GM19452 (cell line): ENCODE data around the gene TUBB.

Experiments
- ATAC-seq: cut with Tn5 transposase; IDR thresholded peaks from one replicate; pipeline ENCODE4 v1.9.1; 2021; ENCODE audit not compliant: unreplicated experiment

Gene TUBB

DNA sequence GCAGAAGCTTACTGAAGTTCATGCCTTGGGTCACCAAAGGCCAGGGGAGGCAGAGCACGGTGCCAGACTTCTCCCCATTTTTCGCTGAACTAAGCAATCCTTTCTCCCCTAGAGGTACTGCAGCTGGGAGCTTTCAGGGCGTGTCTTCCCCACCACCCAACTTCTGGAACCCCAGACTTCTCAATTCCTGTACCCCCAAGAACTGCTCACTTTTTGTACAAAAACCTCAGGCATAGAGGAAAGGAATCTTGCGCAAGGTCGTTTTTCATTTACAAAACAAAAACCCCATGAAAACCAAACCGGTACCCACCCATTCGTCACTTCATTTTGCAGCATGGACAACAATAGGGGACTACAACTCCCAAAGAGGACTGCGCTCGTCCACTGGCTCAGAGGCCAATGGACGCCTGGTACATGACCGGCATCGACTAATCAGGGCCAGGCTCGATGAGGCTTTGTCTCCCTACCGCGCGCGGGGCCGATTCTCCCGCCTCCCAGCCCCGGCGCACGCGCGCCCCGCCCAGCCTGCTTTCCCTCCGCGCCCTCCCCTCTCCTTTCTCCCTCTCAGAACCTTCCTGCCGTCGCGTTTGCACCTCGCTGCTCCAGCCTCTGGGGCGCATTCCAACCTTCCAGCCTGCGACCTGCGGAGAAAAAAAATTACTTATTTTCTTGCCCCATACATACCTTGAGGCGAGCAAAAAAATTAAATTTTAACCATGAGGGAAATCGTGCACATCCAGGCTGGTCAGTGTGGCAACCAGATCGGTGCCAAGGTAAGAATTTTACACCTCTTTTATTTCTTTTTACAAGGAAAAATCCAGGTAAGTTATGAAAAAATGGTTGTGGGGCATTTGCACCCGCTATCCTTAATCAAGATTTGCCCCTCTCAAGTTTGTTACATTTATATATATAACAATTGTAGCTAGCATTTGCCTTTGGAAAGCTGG is at the start of gene TUBB:
Gene TUBB (plus strand): TSS at position 562 of the 947 bp plus-strand sequence. CDS start 155 bp downstream, at position 717.
- peak; percentile 40 for ATAC-seq

DNA sequence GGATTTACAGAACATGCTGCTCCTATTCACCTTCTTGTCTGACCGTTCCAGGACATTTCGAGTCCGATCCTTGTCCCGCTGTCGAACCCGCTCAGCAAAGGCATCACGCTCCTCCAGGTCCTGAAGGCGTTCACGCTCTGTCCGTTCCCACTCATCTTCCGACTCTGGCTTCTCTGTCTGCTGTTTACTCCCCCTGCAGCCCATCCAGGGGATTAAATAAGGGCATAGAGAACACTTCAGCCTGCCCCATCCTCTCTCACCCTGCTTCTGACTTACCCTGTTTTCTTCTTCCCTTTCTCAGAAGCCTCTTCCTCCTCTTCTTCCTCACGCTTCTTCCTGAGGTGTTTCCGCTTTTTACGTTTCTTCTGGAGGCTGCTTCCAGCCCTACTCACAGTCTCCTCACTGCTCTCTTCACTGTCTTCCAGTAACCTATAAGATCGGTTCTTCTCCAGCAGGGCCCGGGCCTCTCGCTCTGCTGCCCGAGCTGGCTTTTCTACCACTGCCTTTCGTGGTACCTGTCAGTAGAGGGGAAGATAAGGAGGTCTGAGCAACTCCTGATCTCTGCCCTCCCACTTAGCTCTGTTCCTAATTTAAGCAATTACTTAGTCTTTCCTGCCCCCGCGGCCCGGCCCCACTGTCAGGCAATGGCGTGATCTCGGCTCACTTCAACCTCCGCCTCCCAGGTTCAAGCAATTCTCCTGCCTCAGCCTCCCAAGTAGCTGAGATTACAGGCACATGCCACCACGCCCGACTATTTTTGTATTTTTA is 49.2 kb upstream of the TUBB start:
- ATAC-seq = no peak

DNA sequence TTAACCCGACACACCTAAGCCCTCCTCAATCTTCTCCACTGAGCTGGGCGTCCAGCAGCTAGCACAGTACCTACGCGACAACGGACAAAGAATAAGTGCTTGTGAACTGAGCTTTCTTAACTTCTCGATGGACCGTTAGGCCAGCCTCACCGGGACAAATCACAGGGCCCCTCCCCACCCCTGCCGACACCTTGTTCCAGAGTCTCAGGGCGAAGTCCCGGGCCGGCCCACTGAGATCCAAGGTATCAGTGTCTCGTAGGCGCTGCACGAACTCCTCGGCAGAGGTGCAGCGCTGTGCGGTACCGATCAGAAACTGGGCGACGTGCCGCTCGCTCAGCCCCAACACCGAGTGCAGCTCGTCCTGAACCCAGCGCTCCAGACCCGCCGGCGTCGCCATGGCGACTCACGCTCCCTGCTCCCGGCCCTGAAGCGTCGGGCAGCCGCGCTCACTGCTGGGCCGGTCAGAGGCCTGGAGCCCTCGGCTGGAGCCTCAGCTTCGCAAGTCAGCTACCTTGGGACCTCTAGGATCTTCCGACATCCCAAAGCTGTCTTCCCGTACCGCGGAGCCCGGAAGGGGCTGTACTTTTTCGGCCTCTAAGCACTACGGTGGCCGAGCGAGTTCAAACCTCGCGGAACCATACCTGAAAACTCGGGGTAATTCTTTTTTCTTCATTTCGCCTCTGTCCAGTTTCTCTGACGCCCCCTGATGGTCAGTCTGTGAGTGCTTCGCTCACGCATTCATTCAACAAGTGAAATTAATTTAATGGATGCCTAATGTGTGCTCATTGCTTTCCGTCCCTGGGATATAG is 47.5 kb upstream of the TUBB start, which contains the start of gene DHX16:
Gene DHX16 (minus strand): TSS at position 562 of the 809 bp plus-strand sequence. CDS start 165 bp downstream, at position 397.
- peak; percentile 76 for ATAC-seq

DNA sequence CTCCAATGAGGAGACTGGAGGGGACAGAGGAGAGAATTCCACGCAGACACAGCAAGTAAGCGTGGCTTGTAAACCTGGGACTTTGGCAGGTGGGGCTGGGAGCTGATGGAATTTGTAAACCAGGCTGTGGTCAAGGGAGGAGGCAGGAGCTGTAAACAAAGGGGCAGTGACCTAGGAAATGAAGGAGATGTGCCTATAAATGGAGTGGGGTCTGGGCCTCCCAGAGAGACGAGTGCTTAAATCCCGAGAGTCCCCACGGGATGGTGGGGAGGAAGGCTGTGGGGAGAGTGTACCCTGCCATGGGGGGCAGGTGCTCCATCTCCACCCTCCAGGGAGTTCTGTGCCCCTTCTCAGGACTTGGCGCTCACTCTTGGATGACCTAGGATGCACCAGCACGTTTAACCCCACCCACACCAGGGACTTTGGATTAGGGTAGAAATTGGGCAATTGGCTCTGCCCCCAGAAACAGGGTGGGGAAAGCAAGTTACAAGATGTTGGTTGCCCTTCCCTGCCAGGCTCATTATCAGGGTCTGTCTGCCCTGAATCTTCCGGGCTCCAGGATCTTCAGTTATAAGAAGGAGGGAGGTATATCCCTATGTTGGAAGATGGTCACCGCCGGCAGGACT is 43.4 kb upstream of the TUBB start:
- ATAC-seq = no peak

DNA sequence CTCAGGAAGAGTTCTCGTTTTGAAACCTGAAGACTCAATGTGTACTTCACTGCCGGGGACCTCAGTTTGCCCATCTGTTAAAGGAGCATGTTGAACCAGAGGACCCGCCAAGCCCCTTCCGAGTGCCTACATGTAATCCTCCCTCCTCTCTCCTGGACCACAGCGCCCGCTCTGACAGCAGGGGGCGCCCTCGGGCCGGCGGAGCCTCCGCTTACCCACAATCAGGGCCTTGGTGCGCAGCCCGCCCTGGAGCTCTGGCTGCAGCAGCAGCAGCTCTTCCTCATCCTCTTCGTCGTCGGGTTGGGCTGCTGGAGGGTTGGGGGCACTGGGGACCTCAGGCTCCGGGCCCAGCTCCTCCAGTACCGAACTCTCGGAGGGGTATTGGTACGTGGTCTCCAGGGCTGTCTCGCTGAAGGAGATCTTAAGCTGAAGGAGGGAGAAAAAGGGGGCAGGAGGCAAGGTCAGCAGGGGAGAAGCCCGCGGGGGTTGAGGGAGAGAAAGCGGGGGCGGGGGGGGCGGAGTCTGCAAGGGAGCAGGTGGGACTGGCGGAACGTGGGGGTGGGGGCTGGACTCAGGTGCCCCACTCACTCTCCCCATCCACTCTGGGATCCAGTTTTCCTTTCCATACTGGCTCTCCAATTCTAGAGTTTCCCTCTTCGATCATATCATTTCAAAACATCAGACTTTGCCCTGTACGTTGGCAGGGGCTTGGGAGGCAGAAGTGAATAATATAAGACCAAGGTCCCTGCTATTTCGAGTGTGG is 41.0 kb upstream of the TUBB start:
- ATAC-seq = no peak

DNA sequence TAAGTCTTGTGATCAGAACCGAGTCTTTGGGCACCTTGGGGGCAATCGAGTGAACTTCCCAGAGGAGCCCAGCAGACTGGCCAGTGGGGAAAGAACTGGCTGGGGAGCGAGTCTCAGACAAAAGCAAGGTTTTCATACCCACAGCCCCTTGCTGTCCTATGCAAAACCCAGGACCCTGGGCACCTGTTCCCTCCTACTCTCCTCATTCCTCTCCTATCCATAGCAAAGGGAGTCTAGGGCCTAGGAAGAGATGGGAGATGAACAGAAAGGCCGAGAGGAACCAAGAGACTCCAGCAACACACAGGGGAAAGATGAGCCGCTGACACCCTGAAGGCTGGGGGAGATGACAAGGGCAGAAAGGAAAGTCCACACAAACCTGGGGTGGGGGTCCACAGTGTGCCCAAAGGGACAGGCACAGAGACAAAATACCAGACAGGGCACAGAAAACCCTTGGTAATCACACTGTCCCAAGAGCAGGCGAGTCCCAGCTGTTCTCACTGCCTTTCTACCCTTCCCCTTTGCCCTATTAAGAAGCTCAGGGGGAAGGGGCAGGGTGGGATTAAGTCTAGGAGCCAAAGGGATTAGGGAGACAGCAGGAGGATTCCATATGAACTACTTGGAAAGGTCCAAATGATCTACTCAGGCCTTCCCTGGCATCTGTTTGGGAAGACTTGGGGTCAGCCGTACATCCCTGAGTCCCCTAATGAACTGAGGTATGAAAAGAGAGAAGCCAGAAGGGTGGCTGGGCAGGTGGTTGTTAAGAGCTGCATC is 40.2 kb upstream of the TUBB start:
- no peak for ATAC-seq

DNA sequence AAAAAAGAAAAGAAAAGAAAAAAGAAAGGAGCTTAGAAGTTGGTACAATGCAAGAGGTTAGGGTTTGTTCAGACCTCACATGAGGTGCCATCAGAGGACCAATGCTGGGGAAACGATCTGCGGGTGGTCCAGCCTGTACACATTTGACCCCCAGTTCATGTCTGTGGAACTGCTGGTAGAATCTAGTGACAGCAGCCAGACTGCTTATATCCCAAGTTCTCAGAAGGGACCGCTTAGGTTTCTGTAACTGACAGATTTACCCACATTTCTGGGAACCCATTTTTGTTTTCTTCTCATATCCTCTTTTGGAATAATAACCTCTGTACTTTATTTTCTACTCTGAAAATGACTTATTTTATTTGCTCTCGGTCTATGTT is 38.4 kb upstream of the TUBB start:
- no peak for ATAC-seq

DNA sequence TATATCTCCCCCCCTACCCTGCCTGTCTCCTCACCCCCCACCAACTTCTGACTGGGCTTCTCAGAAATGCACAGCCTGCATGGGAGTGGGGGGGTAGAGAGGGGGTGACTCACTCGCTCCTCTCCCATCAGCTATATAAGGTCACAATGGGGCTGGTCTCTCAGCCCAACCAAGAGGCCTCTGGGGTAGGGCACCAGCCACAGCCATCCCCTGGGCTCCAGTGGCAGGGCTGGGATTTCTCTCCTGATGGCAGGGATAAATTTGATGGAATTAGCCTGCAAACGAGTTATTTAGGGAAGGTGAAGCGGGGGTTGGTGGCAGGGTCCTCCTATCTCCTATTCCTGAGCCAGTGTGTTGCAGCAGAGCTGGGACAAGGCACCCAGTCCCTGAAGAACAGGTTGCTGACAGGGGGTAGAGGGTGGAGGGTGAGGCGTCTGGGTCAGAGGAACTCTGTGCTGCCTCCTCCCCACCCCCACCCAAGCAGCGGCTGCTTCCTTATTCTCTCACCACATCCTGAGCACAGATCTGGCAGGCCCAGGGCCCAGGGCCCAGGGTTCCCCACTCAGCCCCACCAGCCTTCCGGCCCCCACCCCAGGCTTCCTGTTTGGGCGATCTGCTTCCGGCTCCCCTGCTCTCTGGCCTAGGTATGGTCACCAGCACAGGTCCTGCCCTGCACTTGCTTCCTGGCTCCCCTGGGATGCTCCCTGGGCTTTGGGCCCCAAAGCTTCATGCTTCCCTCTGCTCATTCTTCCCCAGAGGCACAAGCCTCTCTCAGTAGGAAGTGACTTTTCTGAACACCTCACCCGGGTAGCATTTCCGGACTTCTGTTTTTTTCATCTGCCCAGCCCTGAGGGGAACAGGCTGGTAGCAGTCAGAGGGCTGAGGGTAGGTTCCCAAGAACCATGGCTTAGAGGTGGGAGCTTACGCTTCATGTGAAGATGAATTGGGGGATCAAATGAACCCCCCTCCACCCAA is 37.7 kb upstream of the TUBB start:
- peak; percentile 34 for ATAC-seq

DNA sequence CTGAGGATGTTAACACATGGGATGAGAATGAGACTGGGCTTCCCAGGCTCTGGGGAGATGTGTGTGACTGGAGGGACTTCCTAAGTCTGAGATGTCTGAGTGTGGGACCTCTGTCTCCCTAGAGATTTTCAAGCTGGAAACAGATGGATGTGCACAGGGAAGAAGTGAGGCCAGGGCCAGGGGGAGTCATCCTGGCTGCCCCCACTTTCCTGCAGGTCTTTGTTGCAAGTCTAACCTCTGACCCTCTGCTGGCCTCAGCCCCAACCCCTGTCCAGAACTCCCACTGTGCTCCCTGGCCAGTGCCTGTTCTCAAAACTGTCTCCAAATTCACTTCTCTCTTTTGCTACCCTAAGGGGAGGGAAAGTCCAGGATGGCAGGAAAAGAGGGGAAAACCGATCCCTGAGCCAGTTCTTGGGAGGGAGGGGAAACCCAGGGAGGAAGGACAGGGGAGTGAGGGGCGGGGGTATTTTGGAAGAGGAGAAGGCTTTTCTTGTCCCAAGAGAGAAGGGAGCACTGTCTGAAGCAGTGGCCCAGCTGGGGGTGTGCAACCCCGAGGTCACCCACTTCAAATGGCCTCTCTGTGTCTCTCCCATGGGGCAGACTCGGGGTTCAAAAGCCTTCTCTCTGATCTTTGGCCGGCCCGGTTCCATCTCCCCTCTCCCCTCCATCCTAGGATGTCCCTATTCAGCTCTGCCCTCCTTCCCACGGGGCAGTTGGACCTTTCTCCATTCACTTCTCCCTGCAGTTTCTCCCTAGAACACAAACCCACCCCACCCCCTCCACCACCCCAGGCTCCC is 36.8 kb upstream of the TUBB start:
- ATAC-seq = no peak

DNA sequence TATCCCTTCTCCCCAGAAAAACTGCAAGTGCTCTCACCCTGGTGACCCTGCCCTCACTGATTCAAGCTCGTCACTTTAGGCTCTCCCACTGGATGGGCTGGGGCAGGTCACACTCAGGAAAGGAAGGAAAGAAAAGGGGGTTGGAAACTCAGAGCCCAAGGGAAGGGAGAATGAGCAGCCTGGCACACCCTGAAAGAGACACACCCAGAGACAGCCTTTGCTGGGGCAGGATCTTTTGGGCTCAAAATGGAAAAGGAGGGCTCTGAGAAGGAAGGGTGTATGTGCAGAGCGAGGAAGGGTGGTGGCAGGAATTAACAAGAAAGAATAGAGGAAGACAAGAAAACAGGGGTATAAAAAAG is 36.2 kb upstream of the TUBB start:
- no peak for ATAC-seq

DNA sequence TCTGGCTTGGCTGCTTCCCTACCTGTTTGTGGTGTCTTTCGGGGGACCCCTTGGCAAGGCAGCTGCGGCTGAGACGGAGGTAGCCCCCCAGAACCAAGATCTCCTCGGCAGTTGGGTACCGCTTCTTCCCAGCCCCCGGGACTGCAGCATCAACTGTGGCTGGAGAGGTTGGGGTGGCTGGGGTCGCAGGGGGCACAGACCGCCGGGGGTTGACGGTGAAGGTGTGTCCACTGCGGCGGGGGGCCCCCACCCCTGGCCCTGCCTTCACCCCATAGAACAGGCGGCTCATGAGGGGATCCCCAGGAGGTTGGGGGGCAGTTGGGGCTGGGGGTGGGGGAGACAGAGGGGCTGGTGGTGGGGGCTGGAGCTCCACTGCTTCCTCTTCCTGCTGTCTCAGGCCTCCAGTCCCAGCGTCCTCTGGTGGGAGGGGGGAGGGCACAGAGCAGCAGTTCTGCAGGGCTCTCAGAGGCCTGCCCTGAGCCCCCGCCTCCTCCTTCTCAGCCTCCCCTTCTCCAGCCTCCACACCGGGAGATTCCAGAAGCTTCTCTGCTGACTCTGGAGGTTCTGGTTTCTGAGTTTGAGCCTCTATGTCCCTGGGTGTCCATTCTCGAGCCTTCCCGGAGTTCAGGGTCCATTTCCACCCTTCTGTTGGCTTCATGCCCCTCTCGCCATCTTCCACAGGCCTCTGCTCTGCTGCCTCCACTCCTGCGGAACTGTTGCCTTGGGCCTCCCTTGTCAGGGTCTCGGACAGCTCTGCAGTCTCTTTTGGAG is 35.6 kb upstream of the TUBB start:
- ATAC-seq = no peak

DNA sequence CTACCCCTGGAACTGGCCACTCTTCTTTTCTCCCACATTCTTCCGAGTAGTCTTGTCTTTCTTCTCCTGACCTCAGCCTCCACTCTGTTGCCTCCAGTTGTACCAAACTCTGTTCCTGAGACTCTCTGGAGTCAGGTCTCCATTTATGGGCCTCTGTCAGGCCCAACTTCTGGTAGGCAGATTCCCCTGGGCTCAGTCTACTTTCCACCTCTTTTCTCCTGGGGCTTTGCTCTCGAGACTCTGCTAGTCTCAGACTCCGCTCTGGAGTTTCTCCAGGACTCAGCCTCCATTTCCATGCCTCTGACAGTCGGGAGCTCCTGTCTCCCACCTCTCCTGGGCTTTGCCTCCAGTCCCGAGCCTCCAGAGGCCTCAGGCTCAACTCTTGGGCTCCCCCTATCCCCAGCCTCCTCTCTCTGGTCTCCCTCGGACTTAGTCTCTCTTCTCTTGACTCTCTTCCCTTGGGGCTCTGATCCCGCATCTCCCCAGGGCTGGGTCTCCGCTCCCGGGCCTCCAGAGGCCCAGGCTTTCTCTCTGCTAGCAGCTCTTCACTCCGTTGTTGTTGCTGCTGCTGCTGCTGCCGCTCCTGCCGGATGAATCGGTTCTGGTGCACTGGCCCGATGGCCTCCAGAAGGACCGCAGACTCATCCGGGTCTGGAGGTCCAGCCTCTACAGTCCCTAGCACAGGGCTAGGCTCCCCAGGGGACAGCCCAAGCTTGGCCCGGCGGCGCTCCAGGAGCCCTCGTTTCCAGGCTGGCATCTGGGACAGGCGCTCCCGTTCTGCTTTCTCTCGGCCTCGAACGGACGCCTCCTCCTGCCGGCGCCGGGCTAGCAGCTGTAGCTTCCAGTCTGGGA is 34.8 kb upstream of the TUBB start:
- no peak for ATAC-seq

DNA sequence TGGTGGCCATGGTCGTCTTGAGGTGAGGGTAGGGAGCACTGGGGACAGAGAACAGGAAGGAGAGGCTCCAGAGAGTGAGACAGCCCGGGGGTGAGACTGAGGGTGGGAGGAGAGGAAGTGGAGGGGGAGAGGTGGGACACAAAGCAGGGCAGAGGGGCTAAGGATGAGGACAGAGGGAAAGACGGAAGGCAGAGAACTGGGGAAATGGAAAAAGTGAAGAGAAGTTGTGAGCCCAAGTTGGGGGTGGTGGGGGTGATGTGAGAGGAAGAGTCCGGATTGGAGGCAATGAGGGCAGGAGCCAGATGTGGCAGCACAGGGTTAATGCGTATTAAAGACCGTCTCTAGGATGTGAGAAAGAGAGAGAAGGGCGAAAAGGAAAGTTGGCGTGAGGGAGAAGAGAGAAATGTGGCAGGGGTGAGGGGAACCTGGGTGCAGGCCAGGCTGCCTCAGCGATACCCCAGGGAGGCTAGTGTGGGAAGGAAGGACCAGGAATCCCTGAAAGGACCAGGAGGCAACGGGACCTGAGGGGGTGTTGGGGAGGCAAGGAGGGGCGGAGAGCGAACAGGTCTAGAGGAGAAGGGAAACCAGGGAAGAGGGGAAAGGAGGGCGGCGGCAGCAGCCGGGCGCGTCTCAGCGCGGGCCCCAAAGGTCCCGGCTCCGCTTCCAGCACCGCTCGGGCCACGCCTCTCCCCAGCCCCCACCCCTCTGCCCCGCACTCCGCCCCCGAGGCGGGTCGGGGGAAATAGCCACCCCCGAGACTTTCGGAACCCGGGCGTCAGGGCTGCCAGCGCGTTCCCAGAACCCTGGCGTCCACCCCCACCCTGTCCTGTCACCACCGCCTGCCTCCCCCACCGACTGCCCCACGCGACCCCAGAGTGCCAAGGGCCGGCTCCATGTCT is 33.9 kb upstream of the TUBB start, which contains the start of gene PPP1R18:
Gene PPP1R18 (minus strand): TSS at position 637 of the 899 bp plus-strand sequence. CDS start 627 bp downstream, at position 10.
- no peak for ATAC-seq

DNA sequence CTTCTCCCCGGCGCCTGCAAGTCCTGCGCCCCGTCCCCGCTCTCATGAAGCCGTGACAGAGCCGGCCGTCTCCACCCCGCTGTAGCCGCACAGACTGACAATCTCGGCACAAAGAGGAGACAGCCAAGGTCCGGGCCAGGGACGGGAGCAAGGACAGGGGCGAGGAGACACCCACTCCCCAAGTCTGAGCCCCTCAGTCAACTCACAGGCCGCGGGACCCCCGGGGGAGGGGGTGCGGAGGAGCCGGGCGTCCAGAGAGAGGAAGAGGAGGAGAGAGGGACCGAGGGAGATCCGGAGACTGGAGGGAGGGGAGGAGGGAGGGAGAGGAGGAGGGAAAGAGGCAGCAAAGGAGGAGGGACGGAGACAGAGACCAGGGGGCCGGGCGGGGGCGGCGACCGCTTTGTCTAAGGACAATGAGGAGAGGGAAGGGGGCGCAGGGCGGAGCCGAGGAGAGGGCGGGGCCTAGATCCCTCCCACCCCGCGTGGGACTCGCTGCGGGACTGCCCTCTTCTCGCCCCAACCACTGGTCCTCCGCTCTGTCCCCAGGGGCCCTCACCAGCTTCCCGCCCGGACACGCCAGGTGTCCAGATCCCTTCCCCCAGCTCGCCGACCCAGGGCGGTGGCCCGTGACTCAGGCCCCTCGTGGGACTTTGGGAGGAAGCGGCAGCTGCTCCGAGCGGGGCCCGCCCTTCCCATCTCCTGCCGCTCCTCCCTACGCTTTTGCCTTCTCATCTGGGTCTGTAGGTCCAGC is 33.1 kb upstream of the TUBB start:
- ATAC-seq = peak; percentile 46
